Stimulated activated CD8-positive, alpha-beta memory T cell treated with anti-CD3 and anti-CD28 coated beads, Interleukin-15, amount 100 ng/mL, for 24 hours (primary cell): ENCODE results near the gene KRT6B.
"Not testable (repeated sequence)": the region's sequence is repeated elsewhere in the genome, so short reads cannot be mapped to it uniquely, and the experiment has no call there.

Source experiments
- DNase-seq: peaks from one replicate; pipeline ENCODE4 v3.0.0-alpha.2; 2020; ENCODE audit warnings: low read depth

KRT6B gene

GRCh38 chr12:52452101-52452500, at the start of gene KRT6B:
Gene KRT6B, minus strand, starts transcription at chr12:52452146. Its CDS starts 68 bp downstream, at chr12:52452078.
- DNase-seq = no peak

GRCh38 chr12:52501490-52501889, 49.5 kb upstream of the KRT6B start:
- no peak for DNase-seq

- DNase-seq = not testable (repeated sequence)
These were observed 48.6 kb upstream of the KRT6B start for GRCh38 chr12:52500574-52500973.

- no peak for DNase-seq
These were observed 48.0 kb upstream of the KRT6B start for GRCh38 chr12:52499806-52500560.

GRCh38 chr12:52498946-52499345, 47.0 kb upstream of the KRT6B start:
- no peak for DNase-seq

GRCh38 chr12:52497975-52498374, 46.0 kb upstream of the KRT6B start:
- no peak for DNase-seq

GRCh38 chr12:52496590-52497071, 44.7 kb upstream of the KRT6B start:
- no peak for DNase-seq

- no peak for DNase-seq
These were observed 44.1 kb upstream of the KRT6B start for GRCh38 chr12:52496054-52496453.

- DNase-seq = no peak
These were observed 43.4 kb upstream of the KRT6B start for GRCh38 chr12:52495389-52495788.

- DNase-seq = no peak
These were observed 42.6 kb upstream of the KRT6B start for GRCh38 chr12:52494518-52494917.

GRCh38 chr12:52494100-52494499, 42.2 kb upstream of the KRT6B start:
- DNase-seq = no peak

- DNase-seq = no peak
These were observed 41.2 kb upstream of the KRT6B start, which contains the start of gene KRT6A for GRCh38 chr12:52493172-52493571. Gene KRT6A, minus strand, starts transcription at chr12:52493257. Its CDS starts 69 bp downstream, at chr12:52493188.

GRCh38 chr12:52492405-52492804, 40.5 kb upstream of the KRT6B start:
- DNase-seq = not testable (repeated sequence)

- DNase-seq = not testable (repeated sequence)
These were observed 39.5 kb upstream of the KRT6B start for GRCh38 chr12:52491495-52491894.

GRCh38 chr12:52488736-52489135, 36.8 kb upstream of the KRT6B start:
- DNase-seq = no peak

GRCh38 chr12:52487744-52488443, 35.9 kb upstream of the KRT6B start:
- DNase-seq = not testable (repeated sequence)

- no peak for DNase-seq
These were observed 35.3 kb upstream of the KRT6B start for GRCh38 chr12:52487211-52487610.

- DNase-seq = no peak
These were observed 34.5 kb upstream of the KRT6B start for GRCh38 chr12:52486166-52487105.

- DNase-seq = no peak
These were observed 28.1 kb upstream of the KRT6B start for GRCh38 chr12:52480073-52480472.

GRCh38 chr12:52477651-52478050, 25.7 kb upstream of the KRT6B start:
- DNase-seq = no peak

- no peak for DNase-seq
These were observed 22.3 kb upstream of the KRT6B start for GRCh38 chr12:52474212-52474611.

- DNase-seq = no peak
These were observed 21.8 kb upstream of the KRT6B start, which contains the start of gene KRT6C for GRCh38 chr12:52473768-52474167. Gene KRT6C, minus strand, starts transcription at chr12:52473805. Its CDS starts 68 bp downstream, at chr12:52473737.
